Measurements from ENCODE around the gene NEURL3.
"Not testable (repeated sequence)": the region's sequence is repeated elsewhere in the genome, so short reads cannot be mapped to it uniquely, and the experiment has no call there.

The NEURL3 gene

GRCh38 chr2:96499061-96499960 is 5.8 kb downstream of the NEURL3 start:
- DNase-seq (ENCODE audit: extremely low read depth, insufficient read length) = no peak
- no peaks in the 10 kb centered on the region for H3K27me3 ChIP-seq (replicated peaks; ENCODE audit: control insufficient read depth, insufficient read depth, low read length)
- H3K4me3 ChIP-seq (replicated peaks; ENCODE audit: low read depth, low read length) = no peak overlapping the region
- H3K36me3 ChIP-seq (ENCODE audit: control insufficient read depth, insufficient read depth, low read length) = no peaks in the 10 kb centered on the region
- TF ChIP-seq CTCF (IDR thresholded peaks at IDR 0.05; ENCODE audit: insufficient read depth, low read length, poor library complexity, severe bottlenecking) = no peak

GRCh38 chr2:96498611-96499010 is 6.5 kb downstream of the NEURL3 start:
- DNase-seq (ENCODE audit: extremely low read depth, insufficient read length); H3K4me3 ChIP-seq (replicated peaks; ENCODE audit: low read depth, low read length); H3K36me3 ChIP-seq (ENCODE audit: control insufficient read depth, insufficient read depth, low read length); H3K27me3 ChIP-seq (replicated peaks; ENCODE audit: control insufficient read depth, insufficient read depth, low read length): not testable (repeated sequence)

GRCh38 chr2:96498021-96498431 is 7.1 kb downstream of the NEURL3 start:
- Histone ChIP-seq H3K27me3 (replicated peaks; ENCODE audit: control insufficient read depth, insufficient read depth, low read length) (no peaks in the 10 kb centered on the region), H3K36me3 (ENCODE audit: control insufficient read depth, insufficient read depth, low read length) (no peaks in the 10 kb centered on the region), H3K4me3 (replicated peaks; ENCODE audit: low read depth, low read length) (no peak overlapping the region)
- DNase-seq (ENCODE audit: extremely low read depth, insufficient read length) = no peak
- TF ChIP-seq CTCF (IDR thresholded peaks at IDR 0.05; ENCODE audit: insufficient read depth, low read length, poor library complexity, severe bottlenecking) = no peak

- DNase-seq (ENCODE audit: extremely low read depth, insufficient read length) = no peak
- Histone ChIP-seq H3K27me3 (replicated peaks; ENCODE audit: control insufficient read depth, insufficient read depth, low read length) (no peaks in the 10 kb centered on the region), H3K36me3 (ENCODE audit: control insufficient read depth, insufficient read depth, low read length) (no peaks in the 10 kb centered on the region), H3K4me3 (replicated peaks; ENCODE audit: low read depth, low read length) (no peak overlapping the region)
- no peak for TF ChIP-seq CTCF (IDR thresholded peaks at IDR 0.05; ENCODE audit: insufficient read depth, low read length, poor library complexity, severe bottlenecking)
These were observed 9.1 kb downstream of the NEURL3 start for GRCh38 chr2:96495982-96496629.

GRCh38 chr2:96494188-96494587 is 11.0 kb downstream of the NEURL3 start:
- Histone ChIP-seq H3K4me3 (replicated peaks; ENCODE audit: low read depth, low read length) (no peak overlapping the region), H3K27me3 (replicated peaks; ENCODE audit: control insufficient read depth, insufficient read depth, low read length) (no peaks in the 10 kb centered on the region), H3K36me3 (ENCODE audit: control insufficient read depth, insufficient read depth, low read length) (no peaks in the 10 kb centered on the region)
- TF ChIP-seq CTCF (IDR thresholded peaks at IDR 0.05; ENCODE audit: insufficient read depth, low read length, poor library complexity, severe bottlenecking) = no peak
- no peak for DNase-seq (ENCODE audit: extremely low read depth, insufficient read length)

GRCh38 chr2:96493072-96493471 is 12.1 kb downstream of the NEURL3 start:
- no peak for DNase-seq (ENCODE audit: extremely low read depth, insufficient read length)
- H3K36me3 ChIP-seq (ENCODE audit: control insufficient read depth, insufficient read depth, low read length) = no peaks in the 10 kb centered on the region
- H3K4me3 ChIP-seq (replicated peaks; ENCODE audit: low read depth, low read length) = no peak overlapping the region
- no peak for TF ChIP-seq CTCF (IDR thresholded peaks at IDR 0.05; ENCODE audit: insufficient read depth, low read length, poor library complexity, severe bottlenecking)
- no peaks in the 10 kb centered on the region for H3K27me3 ChIP-seq (replicated peaks; ENCODE audit: control insufficient read depth, insufficient read depth, low read length)

Data from GM06990 (cell line).